HG03280 (cell line): Measurements from ENCODE around the gene GXYLT1.
"Not testable (repeated sequence)": the region's sequence is repeated elsewhere in the genome, so short reads cannot be mapped to it uniquely, and the experiment has no call there.

Experiments
- ATAC-seq: cut with Tn5 transposase; IDR thresholded peaks from one replicate; pipeline ENCODE4 v1.9.1; 2021; ENCODE audit warnings: mild to moderate bottlenecking, moderate library complexity; ENCODE audit not compliant: unreplicated experiment

The GXYLT1 gene, protein sequence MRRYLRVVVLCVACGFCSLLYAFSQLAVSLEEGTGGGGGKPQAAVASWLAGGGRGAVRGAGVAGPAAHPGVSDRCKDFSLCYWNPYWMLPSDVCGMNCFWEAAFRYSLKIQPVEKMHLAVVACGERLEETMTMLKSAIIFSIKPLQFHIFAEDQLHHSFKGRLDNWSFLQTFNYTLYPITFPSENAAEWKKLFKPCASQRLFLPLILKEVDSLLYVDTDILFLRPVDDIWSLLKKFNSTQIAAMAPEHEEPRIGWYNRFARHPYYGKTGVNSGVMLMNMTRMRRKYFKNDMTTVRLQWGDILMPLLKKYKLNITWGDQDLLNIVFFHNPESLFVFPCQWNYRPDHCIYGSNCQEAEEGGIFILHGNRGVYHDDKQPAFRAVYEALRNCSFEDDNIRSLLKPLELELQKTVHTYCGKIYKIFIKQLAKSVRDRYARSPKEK

DNA sequence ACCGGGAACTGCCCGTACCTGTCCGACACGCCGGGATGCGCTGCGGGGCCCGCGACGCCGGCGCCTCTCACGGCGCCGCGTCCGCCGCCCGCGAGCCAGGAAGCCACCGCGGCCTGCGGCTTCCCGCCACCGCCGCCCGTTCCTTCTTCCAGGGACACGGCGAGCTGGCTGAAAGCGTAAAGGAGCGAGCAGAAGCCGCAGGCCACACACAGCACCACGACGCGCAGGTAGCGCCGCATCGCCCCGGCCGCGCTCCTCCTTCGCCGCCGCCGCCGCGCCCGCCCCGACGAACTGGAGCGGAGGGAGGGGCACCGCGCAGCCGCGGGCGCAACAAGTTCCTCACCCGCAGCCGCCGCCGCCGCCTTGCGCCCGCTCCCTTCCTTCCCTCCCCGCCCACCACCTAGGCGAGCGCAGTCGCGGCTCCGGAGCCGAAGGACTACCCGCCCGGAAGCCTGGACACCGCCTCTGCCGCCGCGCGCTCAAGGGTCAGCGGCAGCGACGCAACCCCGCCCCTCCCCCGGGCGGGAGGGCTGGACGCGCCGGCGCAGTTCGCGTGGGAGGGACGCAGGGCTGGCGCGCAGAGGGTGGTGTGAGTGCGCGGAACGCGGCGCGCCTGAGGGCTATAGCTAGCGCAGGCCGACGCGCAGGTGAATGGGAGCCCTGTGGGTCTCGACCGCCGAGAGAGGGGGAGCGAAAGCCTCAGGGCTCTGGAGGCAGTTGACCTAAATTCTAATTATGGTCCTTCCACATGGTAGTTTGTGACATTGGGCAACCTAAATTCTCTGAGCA, at the start of gene GXYLT1:
Gene GXYLT1 (minus strand): TSS at position 467 of the 789 bp plus-strand sequence. CDS start 228 bp downstream, at position 239.
- ATAC-seq, result peak; percentile 93

DNA sequence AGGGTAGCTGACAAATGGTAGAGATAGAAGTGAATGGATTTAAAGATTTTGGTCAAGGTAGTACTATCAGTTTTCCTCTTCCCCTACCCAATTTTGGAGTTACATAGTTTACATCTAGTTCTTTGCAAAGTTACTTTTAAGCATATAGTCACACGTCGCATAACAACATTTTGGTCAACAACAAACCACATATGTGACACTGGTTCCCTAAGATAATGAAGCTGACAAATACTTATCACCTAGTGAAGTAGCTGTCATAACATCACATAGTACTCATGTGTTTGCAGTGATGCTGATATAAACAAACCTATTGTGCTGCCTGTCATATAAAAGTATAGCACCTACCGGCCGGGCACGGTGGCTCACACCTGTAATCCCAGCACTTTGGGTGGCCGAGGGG, 48.0 kb upstream of the GXYLT1 start:
- no peak for ATAC-seq

DNA sequence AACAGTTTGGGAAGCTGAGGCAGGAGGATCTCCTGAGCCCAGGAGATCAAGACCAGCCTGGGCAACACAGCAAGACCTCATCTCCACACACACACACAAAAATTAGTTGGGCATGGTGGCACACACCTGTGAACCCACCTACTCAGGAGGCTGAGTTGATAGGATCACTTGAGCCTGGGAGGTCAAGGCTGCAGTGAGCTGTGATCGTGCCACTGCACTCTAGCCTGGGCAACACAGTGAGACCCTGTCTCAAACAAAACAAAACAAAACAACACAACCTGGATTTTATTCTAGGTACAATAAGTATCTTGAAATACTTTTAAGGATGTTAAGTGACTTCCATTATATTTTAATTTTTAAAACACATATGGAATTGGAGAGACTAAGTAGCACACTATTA, 47.6 kb upstream of the GXYLT1 start:
- no peak for ATAC-seq

DNA sequence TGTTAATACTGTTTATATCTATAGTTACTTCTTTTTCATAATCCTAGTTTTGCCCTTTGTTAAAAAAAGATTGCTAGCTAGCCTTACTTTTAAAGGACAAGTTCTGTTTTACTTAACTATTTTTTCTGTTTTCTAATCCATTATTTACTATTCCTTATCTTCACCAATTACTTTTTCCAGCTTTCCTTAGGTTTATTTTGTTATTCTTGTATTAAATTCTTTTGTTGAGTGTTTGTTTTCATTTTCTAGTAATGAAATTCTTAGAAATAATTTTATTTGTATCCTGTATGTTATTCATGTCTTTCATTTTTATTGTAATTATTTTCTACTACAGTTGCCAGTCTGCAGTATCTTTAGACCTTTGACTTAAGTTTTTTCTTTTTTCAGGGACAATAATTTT, 45.7 kb upstream of the GXYLT1 start:
- ATAC-seq, result no peak

DNA sequence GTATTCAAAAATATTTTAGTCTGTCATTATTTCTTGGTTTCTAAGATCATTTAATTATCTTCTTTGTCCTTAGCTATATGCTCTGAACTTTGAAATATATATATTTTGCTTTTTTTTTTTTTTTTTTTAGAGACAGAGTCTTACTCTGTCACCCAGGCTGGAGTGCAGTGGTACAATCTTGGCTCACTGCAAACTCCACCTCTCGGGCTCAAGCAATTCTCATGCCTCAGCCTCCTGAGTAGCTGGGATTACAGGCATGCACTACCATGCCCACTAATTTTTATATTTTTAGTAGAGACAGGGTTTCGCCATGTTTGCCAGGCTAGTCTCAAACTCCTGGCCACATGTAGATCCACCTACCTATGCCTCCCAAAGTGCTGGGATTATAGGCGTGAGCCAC, 43.6 kb upstream of the GXYLT1 start:
- not testable (repeated sequence) for ATAC-seq

DNA sequence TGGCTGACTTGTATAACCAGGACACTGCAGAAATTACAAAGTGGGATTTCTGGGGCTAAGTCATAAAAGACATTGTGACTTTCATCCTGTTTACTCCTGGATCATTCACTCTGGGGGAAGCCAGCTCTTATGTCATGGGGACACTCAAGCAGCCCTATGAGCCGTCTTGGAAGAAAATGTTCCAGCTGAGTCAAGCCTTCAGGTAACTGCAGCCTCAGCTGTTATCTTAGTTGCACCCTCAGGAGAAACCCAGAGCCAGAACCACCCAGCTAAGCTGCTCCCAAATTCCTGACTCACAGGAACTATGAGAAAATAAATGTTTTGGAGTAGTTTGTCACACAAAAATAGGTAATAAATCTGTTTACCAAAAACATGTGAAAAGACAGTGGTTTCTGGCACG, 43.1 kb upstream of the GXYLT1 start:
- ATAC-seq, result no peak

DNA sequence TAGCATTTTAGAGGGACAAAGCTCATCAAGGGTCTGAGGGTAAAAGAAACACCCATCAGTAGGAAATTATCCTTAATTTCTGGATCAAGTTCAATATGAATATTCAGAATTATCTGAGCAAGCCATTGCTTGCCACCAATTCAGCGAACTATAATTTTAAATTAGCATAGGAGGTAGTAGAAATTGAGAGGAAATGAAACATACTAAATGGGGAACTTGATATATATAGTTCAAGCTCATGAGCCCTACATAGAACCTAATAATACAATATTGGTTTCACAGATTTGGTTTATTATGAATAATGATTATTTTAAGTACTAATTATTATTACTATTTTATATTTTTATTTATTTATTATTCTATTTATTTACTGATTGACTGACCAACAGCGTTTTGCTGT, 42.1 kb upstream of the GXYLT1 start:
- no peak for ATAC-seq

DNA sequence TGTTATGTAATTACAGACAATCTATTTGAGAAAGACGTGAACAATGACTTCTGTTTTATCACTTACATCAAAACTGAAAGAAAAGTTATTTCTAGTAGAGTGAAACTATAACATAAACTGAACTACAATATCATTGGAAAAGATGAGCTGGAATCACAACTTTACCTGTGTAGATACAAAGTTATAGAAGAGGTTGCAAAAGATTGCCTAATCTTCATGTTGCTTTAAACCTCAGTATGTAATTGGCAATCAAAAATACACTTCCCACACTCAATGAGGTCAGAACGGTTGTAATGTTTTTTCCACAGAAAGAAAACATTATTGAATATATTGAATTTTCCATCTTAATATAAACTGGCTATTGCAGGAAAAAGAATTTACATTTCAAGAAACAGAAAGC, 37.7 kb upstream of the GXYLT1 start:
- ATAC-seq, result no peak

DNA sequence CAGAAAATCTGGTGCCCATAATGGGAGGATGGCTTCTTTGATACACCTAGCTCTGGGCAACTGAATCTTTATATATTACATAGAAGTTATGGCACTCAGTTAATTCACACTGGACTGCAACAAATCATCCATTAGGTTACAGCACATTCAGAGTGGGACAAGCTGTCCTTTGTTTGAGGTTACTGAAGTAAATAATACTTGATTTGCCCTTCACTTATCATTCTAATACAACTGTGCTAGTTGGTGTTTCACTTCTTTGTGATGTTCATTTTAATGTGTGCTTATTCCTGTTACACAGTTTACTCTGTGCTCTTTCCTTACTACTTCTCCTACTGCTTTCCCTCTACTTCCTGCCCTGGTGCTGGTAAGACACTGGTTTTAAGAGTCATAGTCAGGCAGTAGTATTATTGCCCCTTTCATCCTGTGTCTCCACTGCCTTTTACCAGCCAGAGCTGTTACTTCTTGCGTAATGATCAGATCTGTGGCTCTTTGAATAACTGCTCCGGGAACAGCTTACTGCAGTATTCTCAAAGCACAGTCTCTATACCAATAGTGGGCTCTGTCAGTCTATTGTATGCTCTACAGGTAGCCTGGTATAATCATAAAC, 36.4 kb upstream of the GXYLT1 start:
- no peak for ATAC-seq

DNA sequence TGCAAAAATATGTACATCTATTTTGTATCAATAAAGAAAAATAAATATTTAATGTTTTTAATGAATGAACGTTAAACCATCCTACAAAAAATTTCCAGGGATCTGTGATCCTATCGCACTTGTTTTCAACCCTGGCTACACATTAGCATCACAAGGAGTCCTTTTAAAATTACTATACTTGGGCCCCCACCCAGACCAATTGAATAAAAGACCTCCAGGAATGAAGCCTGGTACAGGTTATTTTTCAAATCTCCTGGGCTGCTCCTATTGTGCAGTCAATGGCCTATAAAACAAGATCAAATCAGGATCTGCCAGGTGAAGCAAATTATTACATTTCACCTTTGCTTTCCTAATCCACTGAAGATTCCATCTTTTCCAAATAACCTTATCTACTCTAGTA, 33.4 kb upstream of the GXYLT1 start:
- ATAC-seq, result no peak

DNA sequence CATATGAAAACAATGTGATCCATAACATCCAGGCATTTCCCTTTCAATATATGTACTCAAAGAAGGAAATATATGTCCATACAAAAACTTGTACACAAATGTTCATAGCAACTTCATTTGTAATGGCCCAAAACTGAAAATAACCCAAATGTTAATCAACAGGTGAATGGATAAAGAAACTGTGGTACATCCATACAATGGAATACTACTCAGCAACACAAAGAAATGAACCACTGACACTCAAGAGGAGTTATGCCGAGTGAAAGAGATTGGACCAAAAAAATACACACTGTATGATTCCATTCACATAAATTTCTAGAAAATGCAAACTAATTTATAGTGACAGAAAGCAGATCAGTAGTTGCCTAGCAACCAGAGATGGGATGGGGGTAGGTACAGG, 30.3 kb upstream of the GXYLT1 start:
- no peak for ATAC-seq

DNA sequence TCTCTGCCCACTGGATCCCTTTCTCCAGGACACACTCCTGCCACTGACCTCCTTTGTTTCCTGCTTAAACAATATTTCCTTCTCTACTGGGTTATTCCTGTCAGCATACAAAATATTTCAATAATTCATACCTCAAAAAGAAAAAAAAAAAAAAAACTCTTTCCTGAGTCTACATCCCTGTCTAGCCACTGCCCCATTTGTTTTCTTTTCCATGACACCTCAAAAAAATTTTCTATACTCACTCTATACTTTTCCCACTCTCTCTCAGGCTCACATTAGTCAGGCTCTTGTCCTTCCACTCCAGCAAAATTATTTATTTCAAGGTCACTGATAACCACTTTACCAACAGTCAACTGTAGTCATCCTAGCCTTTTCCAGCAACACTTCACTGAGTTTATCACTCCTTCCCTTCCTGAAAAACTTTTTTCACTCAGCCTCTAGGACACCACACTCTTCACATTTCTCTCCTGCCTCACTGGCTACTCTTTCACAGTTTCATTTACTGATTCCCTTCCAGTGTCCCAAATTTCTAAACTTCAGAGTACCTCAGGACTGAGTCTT, 29.4 kb upstream of the GXYLT1 start:
- no peak for ATAC-seq

DNA sequence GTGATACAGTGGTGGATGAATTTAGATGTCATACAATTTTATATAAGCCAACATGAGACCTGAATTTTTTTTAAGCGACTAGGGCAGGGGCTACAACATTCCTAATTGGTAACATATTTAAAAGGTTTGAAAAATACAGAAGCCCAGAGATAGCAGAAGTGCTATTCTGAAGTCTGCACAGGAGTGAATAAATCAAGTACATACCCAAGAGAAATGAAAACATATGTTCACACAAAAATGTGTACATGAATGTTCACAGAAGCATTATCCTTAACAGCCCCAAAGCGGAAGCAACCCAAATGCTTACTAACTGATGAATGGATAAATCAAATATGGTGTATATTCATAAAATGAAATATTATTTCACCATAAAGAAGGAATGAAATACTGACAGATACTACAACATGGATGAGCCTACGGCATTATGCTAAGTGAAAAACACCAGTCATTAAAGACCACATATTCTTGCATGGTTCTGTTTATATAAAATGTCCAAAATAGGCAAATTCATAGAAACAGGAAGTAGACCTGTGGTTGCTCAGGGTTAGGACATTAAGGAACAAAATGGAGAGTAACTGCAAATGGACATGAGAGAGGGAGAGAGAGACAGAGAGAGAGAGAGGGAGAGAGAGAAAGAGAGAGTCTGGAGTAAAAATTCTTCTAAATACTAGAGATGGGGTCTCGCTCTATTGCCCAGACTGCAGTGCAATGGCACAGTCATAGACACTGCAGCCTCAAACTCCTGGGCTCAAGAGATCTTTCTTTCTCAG, 28.0 kb upstream of the GXYLT1 start:
- no peak for ATAC-seq

DNA sequence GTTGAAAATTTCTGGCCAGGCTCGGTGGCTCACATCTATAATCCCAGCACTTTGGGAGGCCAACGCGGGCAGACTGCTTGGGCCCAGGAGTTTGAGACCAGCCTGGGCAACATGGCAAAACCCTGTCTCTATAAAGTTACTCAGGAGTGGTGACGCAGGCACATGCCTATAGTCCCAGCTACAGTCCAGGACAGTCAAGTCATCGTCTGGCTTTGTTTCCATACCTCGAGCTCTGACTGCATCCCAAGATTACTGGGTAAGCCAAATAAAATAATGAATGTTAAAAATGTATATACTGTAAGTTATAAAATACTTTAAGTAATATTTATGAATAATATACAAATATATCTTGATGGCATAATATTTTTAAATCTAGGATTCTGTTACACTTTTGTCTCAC, 23.0 kb upstream of the GXYLT1 start:
- ATAC-seq, result no peak

DNA sequence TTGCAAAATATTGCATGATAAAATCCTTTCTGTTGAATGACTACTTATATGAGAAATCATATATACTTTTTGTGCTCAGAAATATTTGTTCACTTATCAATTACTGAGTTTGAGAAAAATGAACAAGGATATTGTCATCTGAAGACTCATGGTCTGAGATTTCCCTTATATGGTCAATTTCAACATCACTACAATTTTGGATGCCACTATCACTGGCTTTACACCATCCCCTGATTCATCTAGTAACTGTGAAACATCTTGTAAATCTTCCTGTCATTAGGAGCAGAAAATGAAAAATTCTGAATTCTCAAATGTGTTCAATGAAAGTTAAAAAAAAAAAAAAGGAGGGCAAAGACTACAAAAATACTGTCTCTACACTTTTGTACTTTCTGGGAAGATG, 21.8 kb upstream of the GXYLT1 start:
- no peak for ATAC-seq

DNA sequence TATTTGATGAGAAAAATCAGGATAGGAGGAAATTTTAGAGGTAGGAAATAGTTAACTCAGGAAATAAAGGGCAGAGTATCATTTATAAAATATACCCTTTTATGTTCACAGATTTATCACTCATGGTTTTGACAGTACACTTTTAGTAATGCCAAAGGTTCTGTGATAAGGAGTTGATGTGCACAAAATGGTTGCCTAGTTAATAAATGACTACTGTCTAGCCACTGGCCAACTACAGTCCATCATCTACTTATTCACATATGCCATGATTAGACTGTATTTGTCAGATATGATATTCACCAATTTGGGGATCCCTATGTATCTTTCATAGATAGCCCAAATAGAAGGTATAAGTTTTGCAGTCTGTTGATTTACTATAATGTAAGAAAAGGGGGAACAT, 19.2 kb upstream of the GXYLT1 start:
- no peak for ATAC-seq

DNA sequence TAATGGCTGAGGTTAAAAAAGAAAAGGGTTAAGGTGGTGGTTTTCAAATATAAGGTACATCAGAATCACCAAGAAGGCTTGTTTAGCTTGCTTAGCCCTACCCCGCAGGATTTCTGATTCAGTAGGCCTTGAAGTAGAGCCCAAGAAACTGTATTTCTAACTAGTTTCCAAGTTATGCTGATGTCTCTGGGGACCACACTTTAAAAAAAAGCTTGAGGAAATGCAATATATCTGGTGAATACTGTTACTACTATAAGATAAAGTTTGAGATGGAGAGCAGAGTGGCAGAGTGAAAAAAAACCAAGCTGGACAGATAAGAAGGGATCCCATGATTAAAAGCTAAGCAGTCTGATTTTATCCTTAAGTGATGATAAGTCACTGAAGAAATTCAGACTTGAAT, 18.3 kb upstream of the GXYLT1 start:
- no peak for ATAC-seq

DNA sequence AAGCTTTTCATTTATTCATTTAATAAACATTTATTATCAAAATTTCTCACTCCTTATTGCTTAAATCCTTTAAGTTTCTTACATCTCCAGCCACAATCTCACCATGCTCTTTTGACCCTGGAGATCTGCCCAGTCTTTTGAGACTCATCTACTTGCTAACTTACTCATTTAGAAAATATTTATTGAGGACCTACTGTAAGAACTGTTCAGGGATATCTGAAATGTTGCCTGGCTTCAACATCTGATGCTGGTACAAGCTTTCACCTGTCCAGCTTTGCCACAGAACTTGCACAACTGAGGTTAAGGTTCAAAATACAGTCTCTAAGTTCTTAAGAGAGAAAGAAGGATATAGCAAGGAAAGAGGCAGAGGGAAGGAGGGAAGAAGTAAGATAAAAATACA, 17.5 kb upstream of the GXYLT1 start:
- no peak for ATAC-seq

DNA sequence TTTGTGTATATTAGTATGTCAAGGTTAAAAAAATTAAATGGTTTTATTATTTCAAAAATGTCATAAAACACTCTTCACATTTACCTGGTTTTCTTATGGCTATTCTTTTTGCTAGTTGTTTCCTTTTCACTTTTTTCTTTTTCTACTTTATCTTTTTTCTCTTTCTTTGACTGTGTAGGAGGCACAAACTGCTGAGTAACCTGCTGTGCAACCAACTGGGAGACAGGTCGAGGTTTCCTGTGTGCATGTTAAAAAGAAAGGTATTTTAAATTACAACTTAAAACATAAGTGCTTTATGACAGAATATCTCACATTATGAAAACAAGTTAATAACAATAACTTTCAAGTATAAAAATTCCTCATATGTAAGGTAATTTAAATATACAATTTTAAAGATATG, 16.9 kb upstream of the GXYLT1 start:
- no peak for ATAC-seq

DNA sequence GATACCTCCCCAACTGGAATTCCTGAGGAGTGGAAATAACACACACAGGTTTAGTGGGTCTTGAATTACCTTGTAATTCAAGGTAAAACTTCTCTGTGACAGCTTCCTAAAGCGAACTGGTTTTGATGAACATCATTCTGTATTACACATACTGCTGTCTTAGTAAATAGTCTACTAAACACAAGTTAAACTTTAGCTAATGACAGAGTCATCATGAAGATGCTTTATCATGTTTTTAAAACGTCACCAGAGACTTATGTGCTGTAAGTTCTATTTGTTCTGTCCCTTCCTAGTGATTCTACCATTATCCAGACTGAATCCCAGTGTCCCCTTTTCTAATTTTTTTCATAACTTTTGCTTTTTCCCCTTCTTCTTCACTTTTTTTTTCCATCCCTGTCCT, 11.6 kb upstream of the GXYLT1 start:
- ATAC-seq, result no peak
